ENCODE measurements around the gene GNL3.
"Not testable (repeated sequence)": the region's sequence is repeated elsewhere in the genome, so short reads cannot be mapped to it uniquely, and the experiment has no call there.

GNL3 gene

GRCh38 chr3:52722491-52722890 is 36.7 kb downstream of the GNL3 start:
- DNase-seq, result no peak

- no peak for DNase-seq
Measured at GRCh38 chr3:52723935-52724334, 38.1 kb downstream of the GNL3 start.

GRCh38 chr3:52724511-52724910 is 38.7 kb downstream of the GNL3 start:
- DNase-seq, result no peak

- not testable (repeated sequence) for DNase-seq
Measured at GRCh38 chr3:52728753-52729152, 42.9 kb downstream of the GNL3 start.

GRCh38 chr3:52730681-52731080 is 44.8 kb downstream of the GNL3 start:
- DNase-seq, result no peak

- no peak for DNase-seq
Measured at GRCh38 chr3:52731590-52731989, 45.8 kb downstream of the GNL3 start.

- DNase-seq, result no peak
Measured at GRCh38 chr3:52733256-52733891, 47.5 kb downstream of the GNL3 start.

GRCh38 chr3:52739730-52740129 is 53.9 kb downstream of the GNL3 start:
- DNase-seq, result no peak

- no peak for DNase-seq
Measured at GRCh38 chr3:52742418-52743041, 56.7 kb downstream of the GNL3 start.

GRCh38 chr3:52743152-52743551 is 57.3 kb downstream of the GNL3 start:
- no peak for DNase-seq

GRCh38 chr3:52743721-52744120 is 57.9 kb downstream of the GNL3 start:
- no peak for DNase-seq

All from activated effector memory CD4-positive, alpha-beta T cell treated with Interleukin-2 at 50 U/mL for 16 hours (primary cell).